Measurements from ENCODE around the gene CSKMT.

CSKMT gene

GRCh38 chr11:62627713-62628112 lies 37.4 kb upstream of the CSKMT start:
- DNase-seq (ENCODE audit: low read depth in 2 of 2): peak in 1 of 2 donors; percentile 32
- TF ChIP-seq CTCF (IDR thresholded peaks at IDR 0.05; ENCODE audit: low read depth, low read length): no peak
- no peak overlapping the region for H3K4me3 ChIP-seq (replicated peaks in 1 of 2; ENCODE audit: low read depth in 2 of 2, low read length in 2 of 2)

- no peak overlapping the region for H3K4me3 ChIP-seq (replicated peaks in 1 of 2; ENCODE audit: low read depth in 2 of 2, low read length in 2 of 2)
- TF ChIP-seq CTCF (IDR thresholded peaks at IDR 0.05; ENCODE audit: low read depth, low read length): no peak
- no peak for DNase-seq (ENCODE audit: low read depth in 2 of 2)
Measured at GRCh38 chr11:62632492-62632891, 32.6 kb upstream of the CSKMT start.

GRCh38 chr11:62644220-62644619 lies 20.9 kb upstream of the CSKMT start:
- no peak overlapping the region for H3K4me3 ChIP-seq (replicated peaks in 1 of 2; ENCODE audit: low read depth in 2 of 2, low read length in 2 of 2)
- DNase-seq (ENCODE audit: low read depth in 2 of 2): no peak
- TF ChIP-seq CTCF (IDR thresholded peaks at IDR 0.05; ENCODE audit: low read depth, low read length): no peak

GRCh38 chr11:62645671-62645945 lies 19.5 kb upstream of the CSKMT start:
- DNase-seq (ENCODE audit: low read depth in 2 of 2): peak in 1 of 2 donors; percentile 10
- peak overlapping the region; percentile 83 to 86 for H3K4me3 ChIP-seq (replicated peaks in 1 of 2; ENCODE audit: low read depth in 2 of 2, low read length in 2 of 2)
- TF ChIP-seq CTCF (IDR thresholded peaks at IDR 0.05; ENCODE audit: low read depth, low read length): no peak

- TF ChIP-seq CTCF (IDR thresholded peaks at IDR 0.05; ENCODE audit: low read depth, low read length): no peak
- peak; percentile 98 for DNase-seq (ENCODE audit: low read depth in 2 of 2)
- peak within 1 kb of the TSS; percentile 83 to 86 for H3K4me3 ChIP-seq (replicated peaks in 1 of 2; ENCODE audit: low read depth in 2 of 2, low read length in 2 of 2)
Measured at GRCh38 chr11:62645946-62646824, 18.9 kb upstream of the CSKMT start, which contains the start of gene GANAB. TSS of gene GANAB (minus strand) at chr11:62646613. CDS start at chr11:62646599, 14 bp downstream.

GRCh38 chr11:62646825-62647608 lies 18.1 kb upstream of the CSKMT start:
- no peak for DNase-seq (ENCODE audit: low read depth in 2 of 2)
- no peak overlapping the region for H3K4me3 ChIP-seq (replicated peaks in 1 of 2; ENCODE audit: low read depth in 2 of 2, low read length in 2 of 2)
- TF ChIP-seq CTCF (IDR thresholded peaks at IDR 0.05; ENCODE audit: low read depth, low read length): no peak

All from cardiac fibroblast (primary cell).